Dermis blood vessel endothelial cell (primary cell): ENCODE measurements around the gene KCNG4. TPM values are rescaled to one million over a fixed set of nuclear protein-coding genes. Genes with fewer than 3 reads are reported as not detected.

Source experiments
- DNase-seq: peaks from one replicate; pipeline ENCODE4 v3.0.0; 2010
- total RNA-seq: library from RNA; depleted of rRNA; stranded (reverse); fragments of >200 nt; gene quantifications from 2 replicates; pipeline ENCODE4 v1.2.3, GENCODE V29; 2014

The KCNG4 gene
- total RNA-seq: not detected in 2 replicates

GRCh38 chr16:84239909-84240308, at the start of gene KCNG4:
Gene KCNG4, minus strand, starts transcription at chr16:84240012. Its CDS starts 2,527 bp downstream, at chr16:84237485.
- DNase-seq: no peak

- DNase-seq: no peak
Observed at GRCh38 chr16:84288902-84289301, 49.1 kb upstream of the KCNG4 start.

- peak; percentile 20 for DNase-seq
Observed at GRCh38 chr16:84286578-84287240, 46.9 kb upstream of the KCNG4 start.

GRCh38 chr16:84284154-84284722, 44.4 kb upstream of the KCNG4 start:
- no peak for DNase-seq

GRCh38 chr16:84283314-84284153, 43.7 kb upstream of the KCNG4 start:
- DNase-seq: no peak

GRCh38 chr16:84282533-84282932, 42.7 kb upstream of the KCNG4 start:
- DNase-seq: no peak

- peak; percentile 34 for DNase-seq
Observed at GRCh38 chr16:84281074-84281473, 41.3 kb upstream of the KCNG4 start.

GRCh38 chr16:84279881-84280280, 40.1 kb upstream of the KCNG4 start:
- no peak for DNase-seq

GRCh38 chr16:84278968-84279367, 39.2 kb upstream of the KCNG4 start:
- DNase-seq: no peak

GRCh38 chr16:84278333-84278732, 38.5 kb upstream of the KCNG4 start:
- no peak for DNase-seq

- peak; percentile 73 for DNase-seq
Observed at GRCh38 chr16:84277244-84277823, 37.5 kb upstream of the KCNG4 start.

- no peak for DNase-seq
Observed at GRCh38 chr16:84275585-84276151, 35.9 kb upstream of the KCNG4 start.

- no peak for DNase-seq
Observed at GRCh38 chr16:84274515-84274914, 34.7 kb upstream of the KCNG4 start.

- DNase-seq: no peak
Observed at GRCh38 chr16:84272740-84273320, 33.0 kb upstream of the KCNG4 start.

GRCh38 chr16:84271866-84272265, 32.1 kb upstream of the KCNG4 start:
- DNase-seq: no peak

- no peak for DNase-seq
Observed at GRCh38 chr16:84271037-84271436, 31.2 kb upstream of the KCNG4 start.

- DNase-seq: no peak
Observed at GRCh38 chr16:84270531-84270930, 30.7 kb upstream of the KCNG4 start.

GRCh38 chr16:84270071-84270470, 30.3 kb upstream of the KCNG4 start:
- DNase-seq: no peak

- DNase-seq: no peak
Observed at GRCh38 chr16:84268291-84269040, 28.7 kb upstream of the KCNG4 start.

GRCh38 chr16:84267380-84267779, 27.6 kb upstream of the KCNG4 start:
- no peak for DNase-seq

- DNase-seq: peak; percentile 79
Observed at GRCh38 chr16:84266451-84266850, 26.6 kb upstream of the KCNG4 start.

GRCh38 chr16:84262939-84263338, 23.1 kb upstream of the KCNG4 start:
- no peak for DNase-seq
